GM21619 (cell line): ENCODE data around the gene SIRT2.
"Not testable (repeated sequence)": the region's sequence is repeated elsewhere in the genome, so short reads cannot be mapped to it uniquely, and the experiment has no call there.

Experiments used
- ATAC-seq: cut with Tn5 transposase; IDR thresholded peaks from one replicate; pipeline ENCODE4 v1.9.1; 2021; ENCODE audit not compliant: unreplicated experiment

SIRT2 gene

GRCh38 chr19:38830039-38830733 is 69.2 kb downstream of the SIRT2 start:
- no peak for ATAC-seq

GRCh38 chr19:38829203-38829602 is 70.2 kb downstream of the SIRT2 start:
- not testable (repeated sequence) for ATAC-seq
